Vagina (tissue), 2 donors: ENCODE data around the gene ZNF697.

Experiments used
- CTCF ChIP-seq, 3 experiments: fragments of 450-650 bp in 2 of 3; fragments of 200-600 bp in 1 of 3; sonication (generic) in 1 of 3; IDR thresholded peaks; one replicate each; pipeline ENCODE4 v1.5.1; 2017 to 2019; ENCODE audit warnings: antibody characterized with exemption in 3 of 3, mild to moderate bottlenecking in 2 of 3, moderate library complexity in 2 of 3
- POLR2A ChIP-seq, 2 donors: fragments of 450-650 bp; IDR thresholded peaks; one replicate each; pipeline ENCODE4 v1.6.1; 2017; ENCODE audit warnings: antibody characterized with exemption in 2 of 2, mild to moderate bottlenecking in 2 of 2, moderate library complexity in 2 of 2

- TF ChIP-seq CTCF (IDR thresholded peaks at IDR 0.05) (no peak), POLR2A (IDR thresholded peaks at IDR 0.05) (no peak)
Observed at GRCh38 chr1:119647228-119647733, 785 bp downstream of the ZNF697 start.
